ENCODE data around the gene DEDD.
A peak's percentile ranks its signal among the peaks of the same experiment; 100 is the strongest.

GRCh38 chr1:161119092-161119903 lies 13.2 kb downstream of the DEDD start:
- peak; percentile 76 for TF ChIP-seq CTCF (conservative IDR thresholded peaks at IDR 0.05; ENCODE audit: low read length)
- no peak for TF ChIP-seq EZH2phosphoT487 (IDR thresholded peaks at IDR 0.05; ENCODE audit: borderline replicate concordance, low read depth, low read length)
